ENCODE measurements around the gene ZNF391.

The ZNF391 gene

DNA sequence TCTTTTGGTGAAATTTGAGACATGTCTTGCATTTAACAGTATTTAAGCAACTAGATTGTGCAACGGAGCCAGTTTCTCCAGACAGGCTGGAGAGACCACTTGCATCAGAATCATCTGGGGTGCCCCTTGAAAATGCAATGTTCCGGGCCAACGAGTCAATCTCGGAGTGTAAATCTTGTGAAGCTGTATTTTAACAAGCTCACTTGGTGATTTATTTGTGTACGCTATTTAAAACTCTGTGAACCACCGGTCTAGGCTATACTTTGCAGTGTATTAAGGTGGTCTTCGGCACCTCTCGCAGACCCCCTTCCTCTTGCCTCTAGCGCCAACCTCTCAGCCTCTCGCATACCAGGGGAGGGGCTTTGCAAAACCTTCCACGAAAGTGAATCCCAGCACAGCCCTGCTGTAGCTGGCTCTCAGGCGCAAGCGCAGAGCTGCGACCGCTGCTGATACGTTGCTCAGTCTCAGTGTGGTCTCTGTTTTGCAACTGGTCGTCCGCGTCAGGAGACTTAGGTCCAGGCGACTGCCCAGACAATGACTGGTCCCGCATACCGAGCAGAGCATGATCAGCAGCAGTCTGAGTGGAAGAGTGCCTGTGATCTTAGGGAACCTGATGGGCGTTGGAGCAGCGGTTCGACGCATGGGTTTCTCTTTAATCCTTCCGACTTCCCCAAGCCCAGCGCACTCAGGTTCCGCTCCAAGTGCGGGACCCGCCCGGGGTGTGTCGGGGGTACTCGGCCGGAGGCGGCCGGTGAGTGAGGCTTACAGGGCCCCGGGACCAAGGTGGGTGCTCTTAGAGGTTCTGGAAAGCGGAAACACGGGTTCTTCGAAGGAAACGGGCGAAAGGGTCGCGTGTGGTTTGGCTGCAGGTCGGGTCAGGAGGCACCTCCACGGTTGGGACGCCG lies at the start of gene ZNF391:
TSS of gene ZNF391 (plus strand) at position 467 of the 905 bp plus-strand sequence. CDS start 11,612 bp downstream, outside the sequence.
- TF ChIP-seq CTCF (conservative IDR thresholded peaks at IDR 0.05; ENCODE audit: low read length) = no peak
- peak; percentile 88 for DNase-seq (ENCODE audit: low read depth)
- peak within 1 kb of the TSS; percentile 83 for H3K4me3 ChIP-seq (ENCODE audit: low read length)

DNA sequence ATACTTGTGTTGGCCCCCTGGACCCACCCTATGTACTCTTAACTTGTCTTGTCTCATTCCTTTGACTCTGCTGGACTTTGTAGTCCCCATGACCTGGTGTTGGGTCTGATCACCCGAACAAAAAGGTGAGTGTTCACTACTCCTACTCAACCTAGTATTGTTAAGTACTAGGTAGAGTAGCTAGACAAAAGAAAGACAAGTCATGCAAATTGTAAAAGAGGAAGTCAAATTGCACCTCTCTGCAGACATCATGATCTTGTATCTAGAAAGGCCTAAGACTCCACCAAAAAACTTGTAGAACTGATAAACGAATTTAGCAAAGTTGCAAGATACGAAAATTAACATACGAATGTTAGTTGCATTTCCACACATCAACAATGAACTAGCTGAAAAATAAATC lies 35.7 kb upstream of the ZNF391 start:
- no peak overlapping the region for H3K4me3 ChIP-seq (ENCODE audit: low read length)
- DNase-seq (ENCODE audit: low read depth) = no peak
- no peak for TF ChIP-seq CTCF (conservative IDR thresholded peaks at IDR 0.05; ENCODE audit: low read length)

GRCh38 chr6:27358786-27359185 lies 29.8 kb upstream of the ZNF391 start:
- no peak for TF ChIP-seq CTCF (conservative IDR thresholded peaks at IDR 0.05; ENCODE audit: low read length)
- no peak for DNase-seq (ENCODE audit: low read depth)
- no peak overlapping the region for H3K4me3 ChIP-seq (ENCODE audit: low read length)

- no peak for DNase-seq (ENCODE audit: low read depth)
- no peak overlapping the region for H3K4me3 ChIP-seq (ENCODE audit: low read length)
- TF ChIP-seq CTCF (conservative IDR thresholded peaks at IDR 0.05; ENCODE audit: low read length) = no peak
Measured at GRCh38 chr6:27359231-27359630, 29.3 kb upstream of the ZNF391 start.

DNA sequence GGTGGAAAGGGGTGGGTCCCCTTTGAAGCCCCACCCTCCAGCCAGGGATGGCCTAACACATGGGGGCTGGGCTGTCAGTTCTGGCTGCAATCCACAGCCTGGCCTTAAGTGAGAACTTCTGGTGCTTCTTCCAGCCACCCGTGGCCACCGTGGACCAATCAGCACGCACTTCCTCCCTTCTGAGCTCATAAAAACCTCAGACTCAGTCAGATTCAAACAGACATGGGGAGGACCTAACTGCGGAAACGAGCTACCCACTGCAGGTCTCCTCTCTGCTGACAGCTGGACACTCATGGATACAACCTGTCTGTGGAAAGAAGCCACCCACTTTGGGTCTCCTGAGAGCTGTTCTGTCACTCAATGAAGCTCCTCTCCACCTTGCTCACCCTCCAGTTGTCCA lies 20.4 kb upstream of the ZNF391 start:
- no peak for DNase-seq (ENCODE audit: low read depth)
- TF ChIP-seq CTCF (conservative IDR thresholded peaks at IDR 0.05; ENCODE audit: low read length) = no peak
- no peak overlapping the region for H3K4me3 ChIP-seq (ENCODE audit: low read length)

DNA sequence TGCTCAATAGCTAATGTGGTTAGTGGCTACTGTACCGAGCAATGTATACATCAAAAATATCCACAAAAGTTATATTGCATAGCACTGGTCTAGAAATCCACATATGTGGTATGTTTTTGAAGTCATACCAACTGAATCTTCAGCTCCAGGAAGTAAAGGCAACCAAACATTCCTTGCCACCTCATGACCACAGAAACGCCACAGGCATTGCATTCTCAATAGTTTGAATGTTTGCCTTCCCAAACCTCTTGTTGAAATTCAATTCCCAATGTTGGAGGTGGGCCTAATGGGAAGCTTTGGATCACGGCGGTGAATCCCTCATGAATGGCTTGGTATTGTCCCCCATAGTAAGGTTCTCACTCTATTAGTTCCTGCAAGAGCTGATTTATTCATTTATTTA lies 18.2 kb upstream of the ZNF391 start:
- TF ChIP-seq CTCF (conservative IDR thresholded peaks at IDR 0.05; ENCODE audit: low read length) = no peak
- H3K4me3 ChIP-seq (ENCODE audit: low read length) = no peak overlapping the region
- DNase-seq (ENCODE audit: low read depth) = no peak

All from AG10803 (cell line).